Stimulated activated CD4-positive, alpha-beta T cell treated with anti-CD3 and anti-CD28 coated beads, Interleukin-4, amount 100 ng/mL, for 1 hour (primary cell): ENCODE data around the gene BMPER.

Experiments
- DNase-seq: peaks from one replicate; pipeline ENCODE4 v3.0.0-alpha.2; 2020

The BMPER gene

GRCh38 chr7:33971106-33971505 lies 65.8 kb downstream of the BMPER start:
- DNase-seq, result no peak

- no peak for DNase-seq
Measured at GRCh38 chr7:33973231-33974015, 68.1 kb downstream of the BMPER start.

- no peak for DNase-seq
Measured at GRCh38 chr7:33979300-33979806, 74.0 kb downstream of the BMPER start.

DNA sequence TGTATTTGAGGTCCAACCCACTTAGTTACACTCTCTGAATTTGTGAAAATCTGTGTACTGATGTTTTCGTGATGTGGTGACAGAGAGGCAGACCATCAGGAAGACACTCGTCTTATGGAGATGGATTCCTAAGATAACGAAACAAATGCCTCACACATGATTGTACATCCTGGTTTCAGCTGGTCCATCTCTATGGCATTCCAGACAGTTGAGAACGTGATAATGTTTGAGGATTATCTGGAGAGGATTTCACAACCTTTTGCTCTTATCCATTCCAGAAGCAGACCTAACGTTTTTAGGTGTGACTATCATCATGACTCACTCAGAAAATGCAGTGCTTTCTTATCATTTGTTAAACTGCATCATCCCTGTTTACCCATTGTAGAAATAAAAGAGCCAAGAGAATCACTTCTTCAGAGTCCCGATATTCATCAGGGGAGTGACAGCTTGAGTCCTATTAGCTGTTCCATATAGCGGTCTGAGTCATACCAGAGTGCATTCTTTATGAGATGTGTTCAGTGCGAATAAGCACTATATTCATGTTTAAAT lies 74.5 kb downstream of the BMPER start:
- DNase-seq, result no peak

DNA sequence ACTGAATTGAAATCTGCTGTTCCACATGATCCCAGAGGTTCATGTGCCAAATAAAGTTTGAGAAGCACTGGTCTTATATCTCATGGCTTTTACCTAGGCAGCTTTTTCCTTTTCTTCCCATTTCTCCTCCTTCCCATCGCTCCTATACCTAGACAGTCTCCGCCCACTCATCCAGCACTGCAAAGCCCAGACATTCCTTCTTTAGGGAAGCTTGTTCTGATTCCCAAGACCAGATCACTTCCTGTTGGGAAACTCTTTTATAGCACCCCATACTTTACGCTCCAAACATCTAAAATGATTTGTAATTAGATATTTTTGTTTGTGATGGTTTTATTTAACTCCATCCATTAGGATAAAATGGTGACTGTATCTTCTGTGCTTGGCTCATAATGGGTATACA lies 75.9 kb downstream of the BMPER start:
- no peak for DNase-seq

GRCh38 chr7:33981671-33982424 lies 76.5 kb downstream of the BMPER start:
- no peak for DNase-seq

DNA sequence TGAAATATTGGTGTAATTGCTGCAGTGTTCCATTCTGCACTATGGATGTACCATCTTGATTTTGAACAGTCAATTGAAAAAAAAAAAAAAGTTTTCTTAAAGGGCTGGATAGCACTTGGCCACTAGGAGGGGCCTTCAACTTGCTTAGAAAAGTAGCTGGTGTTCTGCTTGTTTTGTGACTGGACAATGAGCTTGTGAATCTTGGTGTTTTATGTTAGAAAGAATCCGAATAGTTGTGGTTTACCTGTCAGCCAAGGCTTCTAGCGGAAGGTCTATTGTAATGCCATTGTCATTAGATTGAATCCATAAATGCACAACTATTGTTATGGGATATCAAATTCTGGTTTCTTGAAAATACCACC lies 77.1 kb downstream of the BMPER start:
- DNase-seq, result no peak

DNA sequence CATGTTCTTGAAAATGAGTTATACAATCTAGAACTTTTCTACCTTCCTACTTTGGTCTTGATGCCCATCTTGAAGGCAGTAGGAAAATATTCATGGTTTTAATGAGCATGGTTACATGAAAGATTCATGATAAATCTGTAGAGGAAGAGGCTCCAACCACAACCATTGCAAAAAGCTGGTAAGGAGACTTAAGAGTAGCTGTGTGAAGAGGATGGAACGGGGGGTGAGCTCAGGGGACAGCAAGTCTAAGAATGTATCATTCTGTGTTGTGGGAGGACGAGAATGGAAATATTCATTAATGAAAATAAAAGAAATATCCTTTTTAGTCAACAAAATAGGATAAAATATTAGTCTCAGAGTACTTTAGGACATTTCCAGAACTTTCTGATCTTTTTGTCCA lies 81.1 kb downstream of the BMPER start:
- DNase-seq, result no peak

GRCh38 chr7:33986951-33987947 lies 81.9 kb downstream of the BMPER start:
- DNase-seq, result no peak

- DNase-seq, result no peak
Measured at GRCh38 chr7:33996899-33997298, 91.6 kb downstream of the BMPER start.

DNA sequence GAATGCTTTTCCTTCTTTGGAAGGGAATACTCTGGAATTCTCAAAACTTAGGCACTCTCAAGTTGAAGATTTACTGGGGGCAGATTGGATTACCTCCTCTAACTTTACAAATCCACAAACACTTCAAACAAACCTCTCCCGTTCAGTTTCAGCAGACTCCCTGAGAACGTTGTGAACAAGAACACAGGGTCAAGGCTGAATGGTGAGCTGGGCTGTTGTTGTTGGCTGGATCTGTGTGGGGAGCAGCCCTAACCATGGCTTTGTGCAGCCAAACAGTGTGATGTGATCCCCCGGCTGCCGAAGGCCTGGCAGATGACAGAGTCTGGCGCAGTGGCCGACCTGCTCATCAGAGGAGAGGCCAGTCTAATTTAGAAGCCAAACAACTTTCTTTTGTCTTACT lies 93.1 kb downstream of the BMPER start:
- no peak for DNase-seq

DNA sequence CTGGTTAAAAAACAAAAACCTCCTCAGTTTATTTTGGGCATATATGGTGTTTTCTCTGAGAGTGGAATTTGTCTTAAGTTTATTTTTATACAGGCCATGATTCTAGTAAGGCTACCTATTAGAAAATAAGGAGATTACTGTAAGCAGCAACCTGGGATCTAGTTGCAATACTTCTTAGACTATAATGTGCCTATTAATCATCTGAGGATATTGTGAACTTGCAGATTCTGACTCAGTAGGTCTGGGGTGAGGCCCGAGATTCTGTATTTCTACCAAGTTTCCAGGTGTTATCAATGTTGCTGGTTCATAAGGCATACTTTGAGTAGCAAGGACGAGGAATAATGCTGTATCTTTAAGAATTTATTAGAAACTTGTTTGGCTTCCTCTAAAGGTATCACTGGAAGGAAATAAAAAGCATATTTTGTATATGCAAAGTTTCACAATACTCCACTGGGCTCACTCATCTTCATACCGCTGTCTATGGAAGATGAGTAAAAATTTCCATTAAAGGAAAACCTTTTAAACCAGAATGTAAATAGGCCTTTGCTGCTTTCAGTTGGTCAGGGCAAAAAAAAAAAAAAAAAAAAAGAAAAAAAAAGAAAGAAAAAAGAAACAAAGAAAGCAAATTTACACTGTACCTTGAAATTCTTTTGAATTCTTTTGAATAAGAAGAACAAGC lies 105.8 kb downstream of the BMPER start:
- DNase-seq, result no peak

DNA sequence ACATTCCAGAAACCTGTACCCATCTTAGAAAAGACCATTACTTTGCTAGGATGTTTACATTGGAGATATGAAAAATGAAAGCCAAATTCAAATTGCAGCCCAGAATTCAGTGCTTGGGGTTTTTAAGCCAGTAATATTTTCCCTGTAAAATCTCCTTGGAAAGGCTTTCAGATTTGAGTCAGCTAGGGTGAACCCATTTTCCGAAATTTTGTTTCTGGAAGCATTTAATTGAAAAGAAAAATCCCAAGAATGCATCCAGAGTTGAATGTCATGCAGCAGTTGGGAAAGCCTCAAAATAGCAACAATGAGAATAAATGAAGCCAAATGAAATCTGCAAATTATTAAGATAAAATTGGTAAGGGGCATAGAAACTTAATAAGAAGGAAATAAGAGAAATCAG lies 106.4 kb downstream of the BMPER start:
- no peak for DNase-seq

DNA sequence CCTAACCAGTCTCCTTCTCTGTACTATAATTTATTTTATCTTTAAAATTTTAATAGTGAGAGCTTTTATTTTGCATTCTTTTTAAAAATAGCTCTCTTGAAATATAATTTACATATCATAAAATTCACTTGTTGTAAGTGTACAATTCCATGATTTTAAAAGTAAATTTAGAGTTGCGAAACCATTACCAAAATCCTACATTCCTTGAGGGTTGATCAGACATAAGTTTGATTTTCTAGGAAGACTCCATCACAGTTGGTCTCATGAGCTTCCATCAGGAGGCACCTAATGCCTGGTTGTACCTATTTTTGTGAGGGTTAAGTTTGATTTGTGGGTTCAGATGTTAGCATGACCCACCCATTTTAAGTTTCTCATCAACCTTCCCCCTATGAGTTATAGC lies 108.1 kb downstream of the BMPER start:
- DNase-seq, result no peak

DNA sequence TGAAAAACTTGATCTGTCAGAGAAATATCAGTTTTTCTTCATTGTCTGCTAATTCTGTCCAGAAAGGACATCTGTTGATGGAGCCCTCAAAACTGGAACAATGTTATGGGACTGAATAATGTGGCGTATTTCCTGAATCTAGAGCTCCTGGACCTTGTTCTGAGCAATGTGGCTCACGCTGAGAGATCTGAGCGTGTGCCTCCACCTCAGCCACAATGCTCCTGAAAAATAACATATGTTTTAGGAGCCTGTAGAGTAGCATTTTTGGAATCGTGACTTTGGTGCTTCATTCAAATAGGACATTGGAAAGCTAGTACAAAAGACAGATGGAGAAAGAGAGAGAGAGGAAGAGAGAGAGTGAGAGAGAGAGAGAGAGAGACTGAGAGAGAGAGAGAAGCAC lies 110.3 kb downstream of the BMPER start:
- no peak for DNase-seq

- DNase-seq, result no peak
Measured at GRCh38 chr7:34016876-34017275, 111.5 kb downstream of the BMPER start.

- DNase-seq, result no peak
Measured at GRCh38 chr7:34019301-34019790, 114.0 kb downstream of the BMPER start.

DNA sequence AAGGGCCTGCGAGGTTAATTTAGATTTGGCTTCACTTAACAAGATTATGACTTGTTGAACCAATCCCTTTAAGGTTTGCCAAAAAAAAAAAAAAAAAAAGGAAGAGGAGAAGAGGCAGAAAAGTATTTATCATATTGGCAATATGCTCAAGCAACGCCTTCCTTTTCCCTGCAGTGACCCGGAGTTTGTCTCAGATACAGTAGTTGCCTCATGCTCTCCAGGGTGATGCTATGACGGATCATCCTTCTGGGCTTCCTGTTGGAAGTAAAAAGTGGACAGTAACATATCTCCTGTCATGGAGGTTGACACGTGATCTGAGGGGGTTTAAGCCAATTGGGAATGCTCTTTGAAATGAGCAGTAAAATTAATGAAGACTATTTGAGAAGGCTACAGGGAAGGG lies 117.3 kb downstream of the BMPER start:
- no peak for DNase-seq

- no peak for DNase-seq
Measured at GRCh38 chr7:34025600-34025999, 120.3 kb downstream of the BMPER start.

- no peak for DNase-seq
Measured at GRCh38 chr7:34026481-34027190, 121.3 kb downstream of the BMPER start.

DNA sequence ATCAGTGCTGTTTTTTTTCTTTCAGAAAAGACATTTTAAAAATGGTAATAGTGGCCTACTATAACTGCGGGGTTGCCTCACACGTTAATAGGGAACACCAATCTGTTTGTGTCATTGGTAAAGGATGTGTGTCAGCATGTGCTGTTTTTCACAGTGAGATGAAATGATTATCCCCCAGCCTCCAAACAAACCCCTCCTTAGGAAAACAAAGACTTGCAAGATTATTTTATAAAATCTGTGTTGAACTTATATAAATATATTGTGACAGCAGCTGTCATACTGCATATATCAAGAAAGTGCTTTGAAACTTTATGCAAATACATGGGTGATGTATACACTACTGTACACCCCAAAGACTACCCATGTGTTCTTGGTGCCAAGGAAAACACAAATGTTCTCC lies 125.8 kb downstream of the BMPER start:
- no peak for DNase-seq
